GM19240 (cell line): ENCODE data around the gene VWA3A.
"Not testable (repeated sequence)": the region's sequence is repeated elsewhere in the genome, so short reads cannot be mapped to it uniquely, and the experiment has no call there.

Source experiments
- DNase-seq: peaks from one replicate; pipeline ENCODE4 v3.0.0; 2011; ENCODE audit warnings: low spot score; ENCODE audit not compliant: insufficient read length

The VWA3A gene, protein sequence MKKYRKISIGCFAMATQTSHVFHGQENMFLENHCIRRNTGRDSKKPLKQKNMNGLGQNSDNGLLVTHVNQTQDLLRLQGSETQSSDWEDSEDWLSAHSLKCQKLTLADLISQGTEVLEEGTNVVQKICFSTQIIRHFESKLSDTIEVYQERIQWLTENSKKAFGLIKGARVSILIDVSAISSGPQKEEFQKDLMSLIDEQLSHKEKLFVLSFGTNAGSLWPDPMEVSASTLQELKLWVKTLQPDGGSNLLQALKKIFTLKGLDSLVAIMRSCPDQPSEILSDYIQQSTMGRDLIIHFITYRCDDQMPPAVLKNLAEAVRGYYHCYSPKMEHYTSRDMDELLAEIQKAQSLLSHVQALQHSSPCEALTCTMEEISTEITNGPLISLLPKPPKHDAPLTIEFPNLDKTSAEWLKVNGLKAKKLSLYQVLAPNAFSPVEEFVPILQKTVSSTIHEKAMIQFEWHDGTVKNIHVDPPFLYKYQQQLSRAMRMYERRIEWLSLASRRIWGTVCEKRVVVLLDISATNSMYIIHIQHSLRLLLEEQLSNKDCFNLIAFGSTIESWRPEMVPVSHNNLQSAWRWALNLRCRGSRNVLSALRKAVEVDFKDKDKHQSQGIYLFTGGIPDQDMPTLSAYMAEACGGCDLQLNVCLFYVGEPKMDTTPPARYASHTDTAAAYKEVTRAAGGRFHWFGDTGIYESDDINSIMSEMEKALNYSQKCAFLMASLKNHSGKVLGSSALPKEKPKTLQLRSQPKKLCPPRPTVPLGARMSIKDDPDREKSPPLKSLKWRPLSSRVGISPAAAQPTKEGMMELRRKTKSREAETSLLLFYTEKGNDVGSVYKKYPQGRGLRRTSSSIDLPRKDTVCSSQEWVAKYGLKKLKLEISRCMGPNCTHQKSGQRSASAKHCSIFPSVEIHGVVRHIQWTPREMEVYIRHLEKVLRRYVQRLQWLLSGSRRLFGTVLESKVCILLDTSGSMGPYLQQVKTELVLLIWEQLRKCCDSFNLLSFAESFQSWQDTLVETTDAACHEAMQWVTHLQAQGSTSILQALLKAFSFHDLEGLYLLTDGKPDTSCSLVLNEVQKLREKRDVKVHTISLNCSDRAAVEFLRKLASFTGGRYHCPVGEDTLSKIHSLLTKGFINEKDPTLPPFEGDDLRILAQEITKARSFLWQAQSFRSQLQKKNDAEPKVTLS

GRCh38 chr16:22092143-22092933 is at the start of gene VWA3A:
Gene VWA3A (plus strand): TSS chr16:22092541. CDS start chr16:22092638, 97 bp downstream.
- DNase-seq, result no peak

DNA sequence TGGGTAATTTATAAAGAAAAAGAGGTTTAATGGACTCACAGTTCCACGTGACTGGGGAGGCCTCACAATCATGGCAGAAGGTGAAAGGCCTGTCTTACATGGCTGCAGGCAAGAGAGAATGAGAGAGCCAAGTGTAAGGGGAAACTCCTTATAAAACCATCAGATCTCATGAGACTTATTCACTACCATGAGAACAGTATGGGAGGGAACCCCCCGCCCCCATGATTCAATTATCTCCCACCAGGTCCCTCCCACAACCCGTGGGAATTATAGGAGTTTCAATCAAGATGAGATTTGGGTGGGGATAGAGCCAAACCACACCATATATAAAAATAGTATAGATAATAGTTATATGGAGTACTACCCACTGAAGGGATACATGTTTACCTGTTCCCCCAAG is 48.5 kb upstream of the VWA3A start:
- DNase-seq, result not testable (repeated sequence)

- DNase-seq, result not testable (repeated sequence)
These were observed 46.5 kb upstream of the VWA3A start for GRCh38 chr16:22045888-22046287.

- DNase-seq, result no peak
These were observed 41.4 kb upstream of the VWA3A start for GRCh38 chr16:22050963-22051362.

DNA sequence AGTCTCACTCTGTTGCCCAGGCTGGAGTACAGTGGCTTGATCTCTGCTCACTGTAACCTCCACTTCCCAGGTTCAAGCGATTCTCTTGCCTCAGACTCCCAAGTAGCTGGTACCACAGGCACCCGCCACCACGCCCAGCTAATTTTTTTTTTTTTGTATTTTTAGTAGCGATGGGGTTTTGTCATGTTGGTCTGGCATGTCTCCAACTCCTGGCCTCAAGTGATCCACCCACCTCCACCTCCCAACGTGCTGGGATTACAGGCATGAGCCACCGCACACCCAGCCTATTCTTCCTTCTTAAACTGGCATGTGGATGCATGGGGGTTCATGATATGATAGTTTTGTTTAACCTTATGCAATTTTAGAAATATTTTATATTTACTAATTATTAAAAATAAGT is 39.4 kb upstream of the VWA3A start:
- no peak for DNase-seq

GRCh38 chr16:22053921-22054341 is 38.4 kb upstream of the VWA3A start:
- DNase-seq, result no peak

DNA sequence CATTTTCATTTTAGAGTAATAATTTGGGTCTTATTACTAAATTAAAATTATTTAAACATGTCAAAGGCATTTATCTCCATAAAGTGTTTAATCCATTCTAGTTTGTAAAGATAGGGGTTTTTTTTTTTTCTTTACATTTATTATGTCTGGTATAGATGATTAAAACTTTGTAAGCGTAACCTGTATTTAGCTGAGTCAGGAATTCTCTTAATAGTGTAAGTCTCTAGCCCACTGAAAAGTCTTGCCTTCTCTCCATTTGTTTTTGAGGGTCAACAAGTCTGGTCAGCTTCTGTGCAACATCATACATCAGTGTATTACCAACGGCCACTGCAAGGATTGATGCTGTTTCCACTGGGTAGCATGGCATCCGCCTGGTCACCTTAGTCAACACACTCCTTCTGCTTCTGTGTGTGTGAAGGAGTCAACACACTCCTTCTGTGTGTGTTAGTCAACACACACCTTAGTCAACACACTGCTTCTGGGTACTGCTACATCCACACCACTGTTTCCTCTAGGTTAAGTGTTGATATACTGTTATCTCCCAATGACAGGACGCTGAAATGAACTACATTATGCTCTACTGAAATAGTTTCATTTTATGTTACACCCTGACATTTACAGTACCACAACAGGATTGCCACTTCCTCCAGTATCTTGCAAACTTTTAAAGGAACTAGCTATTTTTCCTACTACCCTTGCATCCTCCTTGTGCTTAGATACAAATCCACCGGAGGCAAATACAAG is 37.3 kb upstream of the VWA3A start:
- no peak for DNase-seq

- no peak for DNase-seq
These were observed 36.5 kb upstream of the VWA3A start for GRCh38 chr16:22055881-22056280.

GRCh38 chr16:22063888-22064467 is 28.4 kb upstream of the VWA3A start:
- no peak for DNase-seq

GRCh38 chr16:22065252-22065651 is 27.1 kb upstream of the VWA3A start:
- DNase-seq, result no peak

- no peak for DNase-seq
These were observed 21.7 kb upstream of the VWA3A start for GRCh38 chr16:22070361-22071330.

DNA sequence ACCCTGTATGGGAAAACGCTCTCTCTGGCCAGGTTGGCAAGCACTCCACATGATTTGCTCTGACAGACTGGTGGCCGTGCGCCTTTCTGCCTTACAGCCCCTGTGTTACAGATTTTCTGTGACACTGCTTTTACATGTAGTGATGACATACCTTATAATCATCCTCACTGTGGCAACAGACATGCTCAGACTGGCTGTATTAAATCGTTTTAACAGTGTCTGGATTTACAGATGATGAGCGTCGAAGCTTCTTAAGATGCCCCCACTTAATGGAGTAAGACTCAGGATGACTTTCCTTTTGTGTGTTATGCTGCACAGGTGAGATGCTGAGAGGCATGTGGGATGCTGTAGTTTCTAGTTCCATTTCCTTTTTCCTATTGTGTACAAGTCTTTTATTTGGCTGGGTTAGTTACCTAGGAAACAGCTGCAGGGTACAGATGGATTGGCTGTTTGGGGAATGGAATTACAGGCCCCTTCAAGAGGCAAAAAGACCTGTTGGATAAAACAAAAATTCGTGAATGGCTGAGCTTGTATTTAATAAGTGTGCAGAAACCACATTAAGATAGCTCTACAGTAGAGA is 20.9 kb upstream of the VWA3A start:
- DNase-seq, result no peak

GRCh38 chr16:22073350-22073749 is 19.0 kb upstream of the VWA3A start:
- DNase-seq, result no peak

GRCh38 chr16:22075043-22075757 is 17.1 kb upstream of the VWA3A start:
- DNase-seq, result no peak

- no peak for DNase-seq
These were observed 16.6 kb upstream of the VWA3A start for GRCh38 chr16:22075776-22076175.

- DNase-seq, result peak; percentile 43
These were observed 14.5 kb upstream of the VWA3A start for GRCh38 chr16:22077700-22078313.

DNA sequence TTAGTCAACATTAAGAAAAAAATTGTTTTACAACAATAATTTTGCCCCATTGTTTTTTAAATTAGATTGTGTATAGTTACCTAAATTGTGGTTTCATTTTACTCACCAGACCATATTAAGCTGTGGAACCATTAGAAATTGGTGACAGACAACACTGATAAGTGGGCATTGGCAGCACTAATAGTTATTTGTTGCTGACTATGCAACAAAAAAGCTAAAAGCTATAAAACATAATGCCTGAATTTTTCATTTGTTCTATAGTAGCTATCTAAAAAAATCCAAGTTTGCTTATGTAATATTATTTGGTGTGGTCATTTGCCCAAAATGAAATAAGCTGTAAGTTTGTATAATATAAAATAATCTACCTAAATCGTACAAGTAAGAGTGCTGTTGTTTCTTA is 13.7 kb upstream of the VWA3A start:
- DNase-seq, result no peak
